SK-N-SH treated with all-trans-retinoic acid at 6 μM for 48 hours (cell line): ENCODE measurements around the gene ISOC2.

Experiments used
- ATAC-seq: fragments of 200-7000 bp; cut with Tn5 transposase; 3 replicates; pipeline ENCODE4 v1.9.1; 2020; ENCODE audit warnings: mild to moderate bottlenecking, moderate library complexity
- ARNTL ChIP-seq: fragments of 450-650 bp; formaldehyde crosslinking; IDR thresholded peaks from 2 replicates; pipeline ENCODE4 v1.5.0; 2020; ENCODE audit warnings: low read depth, mild to moderate bottlenecking, moderate library complexity, borderline replicate concordance
- CREB5 ChIP-seq: fragments of 250-450 bp; sonication (Bioruptor Pico); IDR thresholded peaks from 2 replicates; pipeline ENCODE4 v1.5.1; 2020; ENCODE audit warnings: low read depth, mild to moderate bottlenecking, moderate library complexity
- CSDC2 ChIP-seq: fragments of 250-450 bp; sonication (Bioruptor Pico); IDR thresholded peaks from 2 replicates; pipeline ENCODE4 v1.5.0; 2020; ENCODE audit warnings: mild to moderate bottlenecking, moderate library complexity
- CSRNP3 ChIP-seq: fragments of 250-450 bp; sonication (Bioruptor Pico); IDR thresholded peaks from 2 replicates; pipeline ENCODE4 v1.5.1; 2021; ENCODE audit warnings: mild to moderate bottlenecking, moderate library complexity
- ESRRG ChIP-seq: fragments of 250-450 bp; sonication (Bioruptor Pico); IDR thresholded peaks from 2 replicates; pipeline ENCODE4 v1.6.1; 2021; ENCODE audit warnings: mild to moderate bottlenecking
- ISL1 ChIP-seq: fragments of 250-450 bp; sonication (Bioruptor Pico); IDR thresholded peaks from 2 replicates; pipeline ENCODE4 v2.1.2; 2022; ENCODE audit warnings: mild to moderate bottlenecking, moderate library complexity
- OSR1 ChIP-seq: fragments of 250-450 bp; sonication (Bioruptor Pico); IDR thresholded peaks from 2 replicates; pipeline ENCODE4 v1.8.0; 2022; ENCODE audit warnings: moderate library complexity, mild to moderate bottlenecking, inconsistent platforms
- PATZ1 ChIP-seq: fragments of 250-450 bp; sonication (Bioruptor Pico); IDR thresholded peaks from 2 replicates; pipeline ENCODE4 v1.8.0; 2020; ENCODE audit warnings: mild to moderate bottlenecking, moderate library complexity, borderline replicate concordance
- PPARA ChIP-seq: fragments of 250-450 bp; sonication (Bioruptor Pico); IDR thresholded peaks from 2 replicates; pipeline ENCODE4 v1.5.0; 2020; ENCODE audit warnings: mild to moderate bottlenecking, borderline replicate concordance
- RARB ChIP-seq: fragments of 250-450 bp; sonication (Bioruptor Pico); IDR thresholded peaks from 2 replicates; pipeline ENCODE4 v1.8.0; 2021; ENCODE audit warnings: mild to moderate bottlenecking, moderate library complexity
- TCF4 ChIP-seq: fragments of 250-450 bp; sonication (Bioruptor Pico); IDR thresholded peaks from 2 replicates; pipeline ENCODE4 v1.8.0; 2021; ENCODE audit warnings: mild to moderate bottlenecking, moderate library complexity, borderline replicate concordance
- TOX ChIP-seq: fragments of 250-450 bp; sonication (Bioruptor Pico); IDR thresholded peaks from 2 replicates; pipeline ENCODE4 v1.8.0; 2021; ENCODE audit warnings: mild to moderate bottlenecking, moderate library complexity, borderline replicate concordance
- TSHZ2 ChIP-seq: fragments of 250-450 bp; sonication (Bioruptor Pico); IDR thresholded peaks from 2 replicates; pipeline ENCODE4 v1.5.0; 2020; ENCODE audit warnings: mild to moderate bottlenecking, moderate library complexity
- ZFP3 ChIP-seq: fragments of 250-450 bp; sonication (Bioruptor Pico); IDR thresholded peaks from 2 replicates; pipeline ENCODE4 v1.5.0; 2020; ENCODE audit warnings: mild to moderate bottlenecking, moderate library complexity
- ZFP30 ChIP-seq: fragments of 450-650 bp; formaldehyde crosslinking; IDR thresholded peaks from 2 replicates; pipeline ENCODE4 v1.5.0; 2022; ENCODE audit warnings: mild to moderate bottlenecking, moderate library complexity
- ZNF565 ChIP-seq: fragments of 450-650 bp; formaldehyde crosslinking; conservative IDR thresholded peaks from 2 replicates; pipeline ENCODE4 v1.5.0; 2020; ENCODE audit warnings: low read depth, mild to moderate bottlenecking, moderate library complexity
- ZNF70 ChIP-seq: fragments of 450-650 bp; formaldehyde crosslinking; IDR thresholded peaks from 2 replicates; pipeline ENCODE4 v1.5.0; 2020; ENCODE audit warnings: mild to moderate bottlenecking, moderate library complexity
- ZNF8 ChIP-seq: fragments of 450-650 bp; formaldehyde crosslinking; IDR thresholded peaks from 2 replicates; pipeline ENCODE4 v1.5.0; 2020; ENCODE audit warnings: mild to moderate bottlenecking, moderate library complexity
- TF ChIP-seq, protein P1 (sequence below): fragments of 250-450 bp; sonication (Bioruptor Pico); IDR thresholded peaks from 2 replicates; pipeline ENCODE4 v1.8.0; 2021; ENCODE audit warnings: low read depth, mild to moderate bottlenecking, moderate library complexity, borderline replicate concordance

ISOC2 gene

GRCh38 chr19:55462722-55463121 is 1.3 kb upstream of the ISOC2 start:
- no peak for ATAC-seq
- TF ChIP-seq PATZ1 (CRISPR knock-in tag) (no peak), ZNF565 (no peak), RARB (CRISPR knock-in tag) (no peak), ZNF8 (CRISPR knock-in tag) (no peak), CSDC2 (CRISPR knock-in tag) (no peak), ZNF70 (CRISPR knock-in tag) (no peak), PPARA (CRISPR knock-in tag) (no peak), CSRNP3 (CRISPR knock-in tag) (no peak), ZFP3 (no peak), CREB5 (no peak), ISL1 (CRISPR knock-in tag) (no peak), TCF4 (no peak), TSHZ2 (CRISPR knock-in tag) (no peak), ZFP30 (no peak)
- TF ChIP-seq, protein P1, sequence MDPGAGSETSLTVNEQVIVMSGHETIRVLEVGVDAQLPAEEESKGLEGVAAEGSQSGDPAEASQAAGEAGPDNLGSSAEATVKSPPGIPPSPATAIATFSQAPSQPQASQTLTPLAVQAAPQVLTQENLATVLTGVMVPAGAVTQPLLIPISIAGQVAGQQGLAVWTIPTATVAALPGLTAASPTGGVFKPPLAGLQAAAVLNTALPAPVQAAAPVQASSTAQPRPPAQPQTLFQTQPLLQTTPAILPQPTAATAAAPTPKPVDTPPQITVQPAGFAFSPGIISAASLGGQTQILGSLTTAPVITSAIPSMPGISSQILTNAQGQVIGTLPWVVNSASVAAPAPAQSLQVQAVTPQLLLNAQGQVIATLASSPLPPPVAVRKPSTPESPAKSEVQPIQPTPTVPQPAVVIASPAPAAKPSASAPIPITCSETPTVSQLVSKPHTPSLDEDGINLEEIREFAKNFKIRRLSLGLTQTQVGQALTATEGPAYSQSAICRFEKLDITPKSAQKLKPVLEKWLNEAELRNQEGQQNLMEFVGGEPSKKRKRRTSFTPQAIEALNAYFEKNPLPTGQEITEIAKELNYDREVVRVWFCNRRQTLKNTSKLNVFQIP (CRISPR knock-in tag): no peak

DNA sequence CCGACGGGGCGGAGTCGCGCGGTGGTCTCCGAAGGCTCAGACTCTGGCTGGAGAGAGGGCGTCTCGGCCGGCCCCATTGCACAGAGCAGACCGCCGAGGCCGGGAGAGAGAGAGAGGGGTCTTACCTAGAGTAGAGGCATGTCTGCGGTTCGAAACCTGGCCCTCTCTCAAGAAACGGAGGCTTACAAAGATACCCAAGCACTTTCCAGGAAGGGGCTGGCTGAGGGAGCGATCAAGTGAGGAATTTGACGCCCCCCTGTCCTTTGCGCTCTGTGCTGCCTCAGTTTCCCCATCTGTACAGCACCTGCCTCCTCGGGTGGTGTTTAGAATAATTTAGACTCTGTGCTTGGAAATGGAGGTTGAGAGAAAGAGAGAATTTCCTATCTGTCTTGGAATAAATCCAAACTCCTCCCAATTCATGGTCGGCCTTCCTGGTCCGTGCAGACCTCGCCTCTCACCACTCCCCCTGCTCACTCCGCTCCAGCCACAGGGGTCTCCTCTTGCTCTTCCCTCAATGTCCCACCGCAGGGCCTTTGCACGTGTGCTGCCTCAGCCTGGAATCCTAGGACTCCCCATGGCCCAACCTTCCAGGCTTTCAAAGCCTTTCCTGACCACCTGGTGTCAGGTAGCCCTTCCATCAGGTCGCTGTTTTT is 658 bp upstream of the ISOC2 start:
- TF ChIP-seq ESRRG (CRISPR knock-in tag) (no peak), ZFP30 (0 out of 2 replicates have a peak, but pooled peaks have one; percentile 24), ZNF565 (peak; percentile 57; the same call in 1 of the 2 replicates), OSR1 (CRISPR knock-in tag) (no peak), TSHZ2 (CRISPR knock-in tag) (no peak), CSRNP3 (CRISPR knock-in tag) (no peak), TOX (no peak), ZNF8 (CRISPR knock-in tag) (no peak), PPARA (CRISPR knock-in tag) (no peak), ARNTL (no peak)
- ATAC-seq: no peak
